Motor neuron (in vitro differentiated cells): ENCODE results near the gene ZRSR2. TPM values are rescaled to one million over a fixed set of nuclear protein-coding genes. Genes with fewer than 3 reads are reported as not detected.
"Not testable (repeated sequence)": the region's sequence is repeated elsewhere in the genome, so short reads cannot be mapped to it uniquely, and the experiment has no call there.

Source experiments
- ATAC-seq, 8 experiments: fragments of 200-7000 bp; cut with Tn5 transposase; replicated peaks in 6 of 8; 2 replicates each; pipeline ENCODE4 v1.8.0; 2021; ENCODE audit warnings: mild to moderate bottlenecking in 8 of 8, moderate library complexity in 8 of 8
- H3K27ac ChIP-seq, 2 donors: fragments of 250-450 bp; sonication (Bioruptor Pico); 2 replicates each; pipeline ENCODE4 v1.9.0; 2021; ENCODE audit warnings: antibody characterized with exemption in 2 of 2, mild to moderate bottlenecking in 2 of 2, moderate library complexity in 1 of 2
- H3K4me1 ChIP-seq, 2 donors: fragments of 250-450 bp; sonication (Bioruptor Pico); replicated peaks in 1 of 2; 2 replicates each; pipeline ENCODE4 v1.6.1; 2021; ENCODE audit warnings: antibody characterized with exemption in 2 of 2, mild to moderate bottlenecking in 2 of 2, moderate library complexity in 1 of 2
- H3K4me3 ChIP-seq, 5 donors: fragments of 250-450 bp; sonication (Bioruptor Pico); 2 replicates each; pipeline ENCODE4 v1.9.0; 2021; ENCODE audit warnings: antibody characterized with exemption in 5 of 5, mild to moderate bottlenecking in 5 of 5, moderate library complexity in 4 of 5
- WGBS, 10 experiments: fragments of 450-650 bp; shearing (Covaris generic); methylation state at CpG; one replicate each; pipeline ENCODE4 v1.0.0; 2022; 5-methylcytosine and 5-hydroxymethylcytosine counted together
- in situ Hi-C, 9 experiments: fragments of 400-800 bp; cut with MboI; loops; one replicate each; pipeline ENCODE4 v1.15.0; 2021; ENCODE audit warnings: low sequenced_read_pairs in 9 of 9, low pct_unique_long_range_greater_than_20kb in 2 of 9; ENCODE audit not compliant: unreplicated experiment in 9 of 9
- total RNA-seq, 8 experiments: library from RNA; unstranded; fragments of 300-600 nt; gene quantifications; 2 replicates each; pipeline versions ENCODE4 v1.2.3 to v1.2.4, GENCODE V29; 2022

ZRSR2 gene
- total RNA-seq, 8 experiments from 2014 or later, result 7.8 to 19.6 (median 10.3) TPM

- in situ Hi-C loops, result loop anchor here in 1 of 9 experiments (25.0 kb wide), 1 partner anchor 874 kb away; no protein-coding TSS in a partner anchor
- H3K4me3 ChIP-seq, result no peak overlapping the region
- no peak for ATAC-seq
- H3K4me1 ChIP-seq, result peaks cover 7 to 11% of the 10 kb centered on the region in 2 donors
- 90 to 100% methylated on average over 1 of the region's 1 CpG; no CpG with 5 or more reads in 8 of the 10 experiments for WGBS, 10 experiments
- H3K27ac ChIP-seq, result no peak overlapping the region
These were observed 23.1 kb downstream of the ZRSR2 start for GRCh38 chrX:15813416-15813815.

GRCh38 chrX:15814771-15815365, 24.6 kb downstream of the ZRSR2 start:
- Histone ChIP-seq H3K27ac (no peak overlapping the region), H3K4me3 (no peak overlapping the region), H3K4me1 (peaks cover 7 to 11% of the 10 kb centered on the region in 2 donors)
- in situ Hi-C loops, result loop anchor here in 1 of 9 experiments (25.0 kb wide), 1 partner anchor 872 kb away; no protein-coding TSS in a partner anchor
- 83 to 100% (median 100%) methylated on average over 1 to 4 of the region's 6 CpGs; no CpG with 5 or more reads in 4 of the 10 experiments for WGBS, 10 experiments
- no peak for ATAC-seq

- 5 to 73% (median 44%) methylated on average over 2 to 7 of the region's 10 CpGs; no CpG with 5 or more reads in 6 of the 10 experiments for WGBS, 10 experiments
- Histone ChIP-seq H3K27ac (peak overlapping the region in 1 of 2 donors; percentile 77), H3K4me3 (no peak overlapping the region), H3K4me1 (peaks cover 7 to 11% of the 10 kb centered on the region in 2 donors)
- peak; percentile 62 to 89 (median 74) for ATAC-seq
- in situ Hi-C loops, result loop anchor here in 1 of 9 experiments (25.0 kb wide), 1 partner anchor 871 kb away; no protein-coding TSS in a partner anchor
These were observed 25.6 kb downstream of the ZRSR2 start for GRCh38 chrX:15815779-15816437.

- Histone ChIP-seq H3K27ac (peak overlapping the region; percentile 53 to 77), H3K4me1 (peaks cover 7 to 11% of the 10 kb centered on the region in 2 donors), H3K4me3 (no peak overlapping the region)
- 0% methylated on average over 1 of the region's 1 CpG; no CpG with 5 or more reads in 4 of the 10 experiments for WGBS, 10 experiments
- in situ Hi-C loops, result loop anchor here in 1 of 9 experiments (25.0 kb wide), 1 partner anchor 871 kb away; no protein-coding TSS in a partner anchor
- peak in 6 of 8 experiments; percentile 27 to 87 (median 64) for ATAC-seq
These were observed 26.1 kb downstream of the ZRSR2 start for GRCh38 chrX:15816438-15816809.

DNA sequence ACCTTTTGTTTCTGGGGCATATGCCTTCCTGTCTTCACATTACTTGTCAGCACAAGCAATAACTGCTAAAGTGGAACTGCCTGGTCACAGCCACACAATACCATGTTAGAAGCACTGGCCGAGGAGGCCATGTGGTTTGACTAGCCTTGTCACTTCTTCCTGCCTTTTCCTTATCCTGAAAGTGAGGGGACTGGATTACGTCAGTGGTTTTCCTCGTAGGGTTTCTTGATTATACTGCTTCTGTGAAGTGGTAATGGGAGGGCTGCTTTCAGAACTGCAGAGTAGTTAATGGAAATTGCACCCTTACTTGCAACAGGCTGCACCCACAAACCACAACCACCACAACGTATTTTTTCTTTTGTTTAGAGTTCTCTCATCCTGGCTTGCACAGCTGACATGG, 26.6 kb downstream of the ZRSR2 start:
- WGBS, 10 experiments, result 30 to 83% (median 41%) methylated on average over 1 to 4 of the region's 4 CpGs; no CpG with 5 or more reads in 6 of the 10 experiments
- in situ Hi-C loops, result loop anchor here in 1 of 9 experiments (25.0 kb wide), 1 partner anchor 870 kb away; no protein-coding TSS in a partner anchor
- ATAC-seq, result peak in 1 of 8 experiments; percentile 43
- Histone ChIP-seq H3K4me1 (peaks cover 7 to 11% of the 10 kb centered on the region in 2 donors), H3K27ac (peak overlapping the region; percentile 53 to 77), H3K4me3 (no peak overlapping the region)

DNA sequence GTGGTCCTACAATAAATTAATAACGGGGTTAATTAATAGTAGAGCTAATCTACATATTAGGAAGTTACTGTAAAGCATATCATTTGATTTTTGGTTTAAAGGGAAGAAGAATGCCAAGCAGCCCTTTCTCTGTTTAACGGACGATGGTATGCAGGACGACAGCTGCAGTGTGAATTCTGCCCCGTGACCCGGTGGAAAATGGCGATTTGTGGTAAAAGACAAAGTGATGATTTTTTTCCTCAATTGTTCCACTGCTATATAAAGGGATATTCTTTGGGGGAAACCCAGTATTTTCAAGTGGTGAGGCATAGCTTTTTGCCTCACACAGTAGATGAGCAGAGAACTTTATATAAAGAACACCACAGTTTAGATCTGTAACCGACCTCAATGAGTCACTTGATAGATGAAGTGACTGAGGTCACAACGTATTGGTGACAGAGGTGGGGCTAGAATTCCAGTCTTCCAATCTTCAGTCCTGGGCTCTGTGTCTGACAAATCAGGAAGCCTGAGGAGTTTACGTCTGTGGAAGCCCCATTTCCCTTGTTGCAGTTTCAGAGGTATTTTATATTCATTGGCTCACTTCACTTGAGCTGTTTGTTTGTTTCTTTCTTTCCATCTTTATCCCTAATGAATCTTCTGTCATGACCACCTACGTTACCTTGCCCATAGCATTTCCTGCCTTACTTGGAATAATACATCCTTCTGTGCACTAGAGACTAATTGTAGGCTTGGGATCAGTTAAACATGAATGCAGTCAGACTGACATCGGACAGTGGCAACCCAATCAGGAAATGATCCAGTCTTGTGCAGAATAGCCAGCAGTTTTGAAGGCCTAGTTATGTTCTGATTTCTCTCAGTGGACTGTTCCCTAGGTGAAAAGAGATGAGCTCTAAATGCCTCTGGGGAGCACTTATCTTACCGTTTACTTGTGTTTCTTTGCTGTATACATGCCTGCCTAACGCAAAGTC, 30.1 kb downstream of the ZRSR2 start:
- 82 to 100% (median 91%) methylated on average over 1 to 14 of the region's 14 CpGs; no CpG with 5 or more reads in 2 of the 10 experiments for WGBS, 10 experiments
- Histone ChIP-seq H3K4me3 (no peak overlapping the region), H3K27ac (no peak overlapping the region), H3K4me1 (peaks cover 7 to 11% of the 10 kb centered on the region in 2 donors)
- in situ Hi-C loops, result loop anchor here in 1 of 9 experiments (25.0 kb wide), 1 partner anchor 867 kb away; no protein-coding TSS in a partner anchor
- ATAC-seq, result peak in 1 of 8 experiments; percentile 41

DNA sequence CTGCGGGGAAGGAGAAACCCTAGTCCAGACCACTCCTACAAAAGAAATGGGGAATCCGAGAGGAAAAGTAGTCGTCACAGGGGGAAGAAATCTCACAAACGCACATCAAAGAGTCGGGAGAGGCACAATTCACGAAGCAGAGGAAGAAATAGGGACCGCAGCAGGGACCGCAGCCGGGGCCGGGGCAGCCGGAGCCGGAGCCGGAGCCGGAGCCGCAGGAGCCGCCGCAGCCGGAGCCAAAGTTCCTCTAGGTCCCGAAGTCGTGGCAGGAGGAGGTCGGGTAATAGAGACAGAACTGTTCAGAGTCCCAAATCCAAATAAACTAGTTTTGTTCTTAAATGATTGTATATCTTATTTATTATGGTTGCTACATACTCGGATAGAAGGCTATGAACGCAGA, 32.6 kb downstream of the ZRSR2 start:
- in situ Hi-C loops, result loop anchor here in 1 of 9 experiments (25.0 kb wide), 1 partner anchor 864 kb away; no protein-coding TSS in a partner anchor
- ATAC-seq, result no peak
- no peaks in the 10 kb centered on the region for H3K4me1 ChIP-seq
- H3K27ac ChIP-seq, result no peak overlapping the region
- 90 to 100% (median 98%) methylated on average over 1 to 16 of the region's 23 CpGs; no CpG with 5 or more reads in 6 of the 10 experiments for WGBS, 10 experiments
- H3K4me3 ChIP-seq, result no peak overlapping the region

- H3K4me1 ChIP-seq, result no peaks in the 10 kb centered on the region
- 82 to 100% (median 100%) methylated on average over 1 to 4 of the region's 5 CpGs; no CpG with 5 or more reads in 5 of the 10 experiments for WGBS, 10 experiments
- no peak overlapping the region for H3K27ac ChIP-seq
- no peak overlapping the region for H3K4me3 ChIP-seq
- in situ Hi-C loops, result no loop called here
- no peak for ATAC-seq
These were observed 35.7 kb downstream of the ZRSR2 start for GRCh38 chrX:15825936-15826335.

DNA sequence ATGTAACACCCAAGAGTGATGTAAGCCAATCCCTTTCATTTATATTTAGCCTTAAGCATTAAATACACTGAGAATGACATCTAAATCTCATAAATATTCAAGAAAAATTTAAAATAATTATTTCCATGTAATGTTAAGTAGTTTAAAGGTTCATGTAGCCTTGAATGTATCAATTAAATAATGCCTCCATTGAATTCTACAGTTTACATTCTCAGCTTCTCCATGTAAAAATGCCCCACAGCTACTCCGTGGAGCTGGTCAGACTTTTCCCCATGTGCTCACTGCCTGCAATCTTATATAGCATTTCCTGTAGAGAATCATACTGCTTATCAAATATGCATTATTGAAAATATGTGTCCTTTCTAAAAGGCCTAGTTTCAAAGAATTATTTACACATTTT, 38.9 kb downstream of the ZRSR2 start:
- ATAC-seq, result peak in 1 of 8 experiments; percentile 73
- no peak overlapping the region for H3K27ac ChIP-seq
- no peak overlapping the region for H3K4me3 ChIP-seq
- WGBS, 10 experiments, result 17 to 100% (median 50%) methylated on average over 1 of the region's 1 CpG; no CpG with 5 or more reads in 5 of the 10 experiments
- H3K4me1 ChIP-seq, result no peaks in the 10 kb centered on the region
- in situ Hi-C loops, result no loop called here

GRCh38 chrX:15831347-15831746, 41.1 kb downstream of the ZRSR2 start:
- H3K4me1 ChIP-seq, H3K27ac ChIP-seq, H3K4me3 ChIP-seq, in situ Hi-C loops: not testable (repeated sequence)
- peak in 4 of 8 experiments; percentile 32 to 96 (median 86) for ATAC-seq
- WGBS, 10 experiments, result no CpG with 5 or more reads among the region's 2 CpGs

DNA sequence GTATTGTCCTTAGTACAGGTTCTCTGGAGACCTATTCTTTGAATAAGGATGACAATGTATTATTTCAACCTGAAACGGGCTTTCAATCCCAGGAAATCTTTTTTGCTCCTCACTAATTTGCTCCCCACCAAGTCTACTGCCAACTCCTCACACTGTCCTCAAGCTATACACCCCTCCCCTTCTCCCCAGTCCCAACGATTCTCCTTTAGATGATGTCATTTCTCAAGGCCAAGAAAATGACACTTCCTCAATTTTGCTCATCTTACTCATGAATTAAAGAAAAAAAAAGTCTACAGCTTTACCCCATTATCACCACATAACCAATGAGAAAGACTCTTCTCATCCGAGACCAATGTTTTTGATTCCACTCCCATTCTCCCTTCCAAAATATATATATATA, 43.8 kb downstream of the ZRSR2 start:
- ATAC-seq, result no peak
- H3K27ac ChIP-seq, result no peak overlapping the region
- in situ Hi-C loops, result no loop called here
- H3K4me3 ChIP-seq, result no peak overlapping the region
- 71 to 100% methylated on average over 1 to 3 of the region's 3 CpGs; no CpG with 5 or more reads in 8 of the 10 experiments for WGBS, 10 experiments
- H3K4me1 ChIP-seq, result no peaks in the 10 kb centered on the region

DNA sequence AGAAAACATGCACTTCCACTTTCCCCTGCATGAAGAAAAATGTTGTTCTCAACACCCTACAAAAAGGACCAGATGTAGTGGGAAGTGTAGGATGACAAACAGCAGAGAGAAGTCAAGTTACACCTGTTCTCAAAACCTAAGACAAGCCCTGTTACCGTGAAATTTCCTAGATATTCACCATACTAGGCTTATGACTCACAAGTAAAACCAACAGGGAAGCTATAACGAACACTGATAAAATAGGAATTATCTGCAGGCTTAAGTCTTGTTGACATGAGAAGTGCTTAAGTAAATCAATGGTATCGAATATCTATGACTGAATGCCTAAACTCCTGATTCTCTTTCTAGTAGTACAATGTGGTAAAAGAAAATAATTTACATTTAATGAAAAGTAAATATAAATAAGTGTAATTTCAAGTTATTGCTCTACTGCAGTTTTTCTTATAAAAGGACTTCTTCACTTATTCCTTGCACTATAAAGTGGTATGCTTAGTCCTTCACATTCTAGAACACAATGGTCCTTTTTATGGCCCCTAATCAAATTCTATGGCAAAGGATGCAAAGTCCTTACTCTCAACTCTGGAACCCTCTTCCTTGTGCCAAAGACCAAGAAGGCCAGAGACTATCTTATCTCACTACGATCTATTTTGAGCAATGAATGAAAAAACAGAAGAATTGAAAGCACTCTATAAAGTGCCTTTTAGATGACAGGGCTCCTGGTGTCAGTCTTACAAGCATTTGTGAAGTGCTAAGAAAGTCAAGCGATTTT, 44.7 kb downstream of the ZRSR2 start:
- 38 to 100% (median 89%) methylated on average over 1 to 3 of the region's 5 CpGs; no CpG with 5 or more reads in 3 of the 10 experiments for WGBS, 10 experiments
- no peaks in the 10 kb centered on the region for H3K4me1 ChIP-seq
- no peak for ATAC-seq
- in situ Hi-C loops, result no loop called here
- no peak overlapping the region for H3K27ac ChIP-seq
- H3K4me3 ChIP-seq, result no peak overlapping the region
